ENCODE measurements around the gene PALLD.
"Not testable (repeated sequence)": the region's sequence is repeated elsewhere in the genome, so short reads cannot be mapped to it uniquely, and the experiment has no call there.

PALLD gene

DNA sequence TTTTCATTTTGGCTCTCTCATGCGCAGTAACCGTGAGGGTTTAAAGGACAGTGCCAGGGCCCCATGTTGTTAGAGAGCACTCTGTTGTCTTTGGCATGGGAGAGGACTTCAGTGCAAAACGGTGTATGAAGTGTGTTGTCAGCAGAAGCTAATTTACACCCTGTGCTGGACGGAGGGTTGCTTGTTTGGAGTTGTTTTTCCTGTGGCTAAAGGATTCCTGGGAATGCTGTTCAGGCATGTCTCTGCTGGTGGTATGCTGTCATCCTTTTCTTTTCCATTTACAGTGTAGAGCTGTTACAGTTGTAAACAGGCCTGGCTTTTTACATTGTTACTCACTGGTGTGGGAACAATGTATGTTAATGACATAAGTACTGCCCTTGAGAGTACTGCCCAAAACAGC, 306.9 kb downstream of the PALLD start:
- in situ Hi-C loops (cut with MboI; ENCODE audit: low sequenced_read_pairs): no loop called here

DNA sequence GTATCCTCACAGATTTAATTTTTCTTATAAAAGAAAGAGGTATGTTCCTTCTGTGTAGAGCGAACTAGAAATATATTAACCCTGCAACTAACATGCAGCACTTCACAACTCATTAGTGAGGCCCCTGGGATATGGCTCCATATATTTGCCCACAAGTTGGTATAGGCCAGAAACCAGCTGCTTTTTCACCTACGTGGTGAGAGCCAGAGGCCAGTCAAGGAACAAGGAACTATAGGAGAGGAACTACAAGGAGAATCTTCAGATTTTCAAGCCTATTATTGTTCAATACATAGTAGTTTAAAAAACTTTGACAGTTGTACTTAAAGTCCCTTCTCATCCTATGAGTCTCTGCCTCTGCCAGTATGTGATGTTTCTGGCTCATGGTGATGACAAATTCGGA, 307.3 kb downstream of the PALLD start:
- in situ Hi-C loops (cut with MboI; ENCODE audit: low sequenced_read_pairs): no loop called here

DNA sequence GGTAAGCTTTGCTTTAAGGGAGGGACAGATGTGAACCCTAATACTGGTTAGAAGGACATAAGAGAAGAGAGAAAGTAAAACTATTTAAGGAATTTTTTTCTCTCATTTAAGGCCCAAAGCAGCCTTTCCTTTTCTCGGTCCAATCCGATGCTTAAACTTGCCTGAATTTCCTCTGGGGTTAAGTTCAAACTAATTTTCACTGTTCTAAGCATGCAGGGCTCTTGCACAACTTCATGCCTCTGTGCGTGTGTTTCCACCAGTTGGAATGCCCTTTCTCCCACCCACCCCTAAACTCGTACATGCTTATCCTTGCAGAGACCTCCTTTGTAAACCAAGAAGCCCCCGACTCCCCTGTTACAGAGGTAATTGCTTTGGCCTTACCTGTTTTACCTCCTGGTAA, 308.5 kb downstream of the PALLD start:
- in situ Hi-C loops (cut with MboI; ENCODE audit: low sequenced_read_pairs): no loop called here

DNA sequence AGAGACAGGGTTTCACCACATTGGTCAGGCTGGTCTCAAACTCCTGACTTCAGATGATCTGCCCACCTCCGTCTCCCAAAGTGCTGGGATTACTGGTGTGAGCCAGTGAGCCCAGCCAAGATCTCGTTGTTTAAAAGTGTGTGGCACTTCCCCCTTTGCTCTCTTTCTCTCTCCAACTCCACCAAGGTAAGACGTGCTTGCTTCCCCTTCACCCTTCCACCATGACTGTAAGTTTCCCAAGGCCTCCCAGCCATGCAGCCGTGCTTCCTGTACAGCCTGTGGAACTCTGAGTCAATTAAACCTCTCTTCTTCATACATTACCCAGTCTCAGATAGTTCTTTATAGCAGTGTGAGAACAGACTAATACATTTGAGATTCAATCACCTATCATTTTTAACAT, 309.4 kb downstream of the PALLD start:
- in situ Hi-C loops (cut with MboI; ENCODE audit: low sequenced_read_pairs): not testable (repeated sequence)

GRCh38 chr4:168811207-168811606, 314.4 kb downstream of the PALLD start:
- in situ Hi-C loops (cut with MboI; ENCODE audit: low sequenced_read_pairs): no loop called here

- in situ Hi-C loops (cut with MboI; ENCODE audit: low sequenced_read_pairs): no loop called here
Measured at GRCh38 chr4:168811786-168812651, 315.2 kb downstream of the PALLD start.

DNA sequence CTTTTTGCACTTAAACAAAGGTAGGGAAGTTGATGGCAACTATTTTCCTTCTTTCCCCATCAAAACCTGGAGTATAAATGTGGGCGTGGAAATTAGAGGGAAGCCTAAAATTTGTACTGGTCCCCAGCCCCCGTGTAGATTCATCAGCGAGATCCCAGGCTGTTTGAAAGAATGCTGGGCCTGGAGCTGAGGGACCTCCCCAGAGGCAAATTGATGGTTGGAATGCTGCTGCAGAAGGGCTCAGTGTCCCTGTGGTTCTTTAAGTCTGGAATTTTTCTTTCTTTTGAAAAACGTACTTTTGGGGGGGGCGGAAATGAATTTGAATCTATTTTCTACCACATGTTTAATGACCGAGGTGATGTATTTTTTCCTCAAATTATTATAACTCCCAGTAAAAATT, 316.0 kb downstream of the PALLD start:
- in situ Hi-C loops (cut with MboI; ENCODE audit: low sequenced_read_pairs): no loop called here

DNA sequence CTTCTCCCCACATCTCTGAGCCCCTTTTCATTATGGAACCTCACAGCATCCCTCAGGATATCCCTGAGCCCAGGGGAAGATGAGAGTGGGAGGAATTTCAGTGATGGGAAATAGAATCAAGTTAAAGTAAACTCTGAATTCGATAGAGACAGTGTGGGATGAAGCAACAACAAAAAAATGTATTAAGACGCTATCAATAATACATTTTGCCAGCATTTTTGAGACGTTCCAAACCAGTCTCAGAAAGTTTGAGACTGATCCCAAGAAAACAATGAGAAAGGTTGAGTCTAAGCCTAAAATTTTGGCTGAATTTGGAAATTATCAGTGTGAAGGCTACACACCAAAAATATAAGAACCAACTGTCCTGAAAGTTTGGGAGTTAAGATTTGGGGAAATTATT, 317.0 kb downstream of the PALLD start:
- in situ Hi-C loops (cut with MboI; ENCODE audit: low sequenced_read_pairs): no loop called here

- in situ Hi-C loops (cut with MboI; ENCODE audit: low sequenced_read_pairs): no loop called here
Measured at GRCh38 chr4:168815379-168816345, 318.8 kb downstream of the PALLD start.

- in situ Hi-C loops (cut with MboI; ENCODE audit: low sequenced_read_pairs): no loop called here
Measured at GRCh38 chr4:168817370-168817769, 320.5 kb downstream of the PALLD start.

DNA sequence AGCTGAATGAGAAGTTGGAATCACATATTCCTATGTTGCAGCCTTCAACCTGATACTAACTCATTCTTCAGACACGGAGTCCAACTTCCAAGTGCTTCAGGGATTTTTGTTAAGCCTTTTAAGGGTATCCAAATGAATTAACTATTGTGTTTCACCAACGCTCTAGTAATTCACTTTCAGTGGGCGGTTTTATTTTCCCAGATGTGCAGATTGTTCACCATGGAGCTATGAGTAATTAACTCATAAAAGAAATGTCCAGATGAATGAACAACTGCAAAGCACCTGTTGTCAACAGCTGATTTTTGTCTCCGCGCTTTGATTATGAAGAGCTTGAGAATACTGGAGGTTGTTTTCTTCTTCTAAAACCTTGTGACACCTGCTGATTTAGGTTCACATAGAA, 325.6 kb downstream of the PALLD start:
- in situ Hi-C loops (cut with MboI; ENCODE audit: low sequenced_read_pairs): no loop called here

GRCh38 chr4:168825975-168826374, 329.1 kb downstream of the PALLD start:
- in situ Hi-C loops (cut with MboI; ENCODE audit: low sequenced_read_pairs): no loop called here

- in situ Hi-C loops (cut with MboI; ENCODE audit: low sequenced_read_pairs): no loop called here
Measured at GRCh38 chr4:168826620-168827019, 329.8 kb downstream of the PALLD start.

GRCh38 chr4:168830777-168831512, 334.1 kb downstream of the PALLD start:
- in situ Hi-C loops (cut with MboI; ENCODE audit: low sequenced_read_pairs): no loop called here

DNA sequence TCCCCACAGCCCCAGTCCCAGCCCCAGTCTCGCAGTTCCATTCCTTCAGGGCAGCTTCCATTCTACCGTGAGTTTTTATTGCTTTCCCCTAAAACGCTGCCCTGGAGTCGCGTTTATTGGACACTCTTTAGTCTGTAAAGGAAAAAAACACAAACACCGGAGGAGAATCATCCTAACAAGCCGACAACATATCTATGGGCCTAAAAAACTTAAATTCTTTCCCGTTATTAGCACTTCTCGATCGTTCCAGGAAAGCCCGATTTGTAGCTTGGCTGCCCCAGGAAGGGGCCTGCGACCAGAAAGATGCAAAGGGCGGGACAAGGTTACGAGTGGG, 334.7 kb downstream of the PALLD start:
- in situ Hi-C loops (cut with MboI; ENCODE audit: low sequenced_read_pairs): no loop called here

- in situ Hi-C loops (cut with MboI; ENCODE audit: low sequenced_read_pairs): no loop called here
Measured at GRCh38 chr4:168831919-168832762, 335.3 kb downstream of the PALLD start.

DNA sequence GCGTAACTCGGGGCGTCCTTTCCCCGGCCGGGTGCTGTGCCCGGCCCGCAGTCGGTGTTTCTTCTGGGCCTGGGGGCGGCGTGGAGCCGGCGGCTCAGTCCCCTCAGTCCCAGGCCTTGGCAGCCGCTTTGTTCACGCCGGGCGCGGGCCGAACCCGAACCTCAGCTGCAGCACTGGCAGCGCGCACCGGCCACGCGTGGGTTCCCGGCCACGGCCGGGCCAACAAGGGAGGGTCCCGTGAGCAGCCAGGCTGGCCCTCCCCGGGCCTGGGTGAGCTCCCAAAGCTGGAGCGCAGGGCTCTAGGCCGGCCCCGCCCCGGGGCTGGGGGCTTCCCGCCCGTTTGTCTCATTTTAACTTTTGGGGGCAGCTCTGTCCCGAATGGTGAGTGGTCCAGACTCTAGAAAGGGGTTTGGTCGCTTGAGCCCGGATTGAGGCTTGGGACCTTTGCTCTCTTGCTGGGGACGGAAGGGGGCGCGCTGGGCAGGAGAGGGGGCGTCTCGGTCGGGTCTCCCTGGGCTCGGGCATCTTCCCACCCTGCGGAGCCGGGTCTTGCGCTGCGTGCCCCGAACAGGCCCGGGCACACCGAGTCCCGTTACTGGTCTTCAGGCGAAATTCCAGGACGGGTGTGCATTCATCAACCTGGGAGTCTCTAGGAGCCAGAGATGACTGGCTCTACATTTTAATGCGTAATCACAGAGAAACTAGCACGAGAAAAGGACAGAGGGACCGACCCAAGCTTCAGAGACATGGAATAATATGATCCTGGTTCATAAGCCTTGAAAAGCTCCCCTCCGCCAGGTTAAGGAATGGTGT, 336.1 kb downstream of the PALLD start:
- in situ Hi-C loops (cut with MboI; ENCODE audit: low sequenced_read_pairs): no loop called here

- in situ Hi-C loops (cut with MboI; ENCODE audit: low sequenced_read_pairs): no loop called here
Measured at GRCh38 chr4:168833881-168834280, 337.0 kb downstream of the PALLD start.

GRCh38 chr4:168835880-168836454, 339.1 kb downstream of the PALLD start:
- in situ Hi-C loops (cut with MboI; ENCODE audit: low sequenced_read_pairs): no loop called here

Measured in HL-60/S4 treated with phorbol 12-myristate 13-acetate at 8.2 ng/mL for 4 days and 3 days (cell line).